CD4-positive, alpha-beta memory T cell (primary cell): Measurements from ENCODE around the gene LAMC3. TPM values are rescaled to one million over a fixed set of nuclear protein-coding genes. Genes with fewer than 3 reads are reported as not detected.

ENCODE experiments used
- CTCF ChIA-PET: fragments of 350-600 bp; sonication (Branson Sonifier 250); formaldehyde crosslinking; loops from one replicate; lab custom pipeline; 2021; ENCODE audit warnings: inconsistent platforms; ENCODE audit not compliant: partially characterized antibody; lab: Charles Lee
- POLR2A ChIA-PET: fragments of 350-600 bp; sonication (Branson Sonifier 250); formaldehyde crosslinking; loops from one replicate; lab custom pipeline; 2021; ENCODE audit not compliant: partially characterized antibody; lab: Charles Lee
- DNase-seq, 5 donors: peaks; one replicate each; pipeline versions ENCODE4 v3.0.0 to v3.0.0-alpha.2; 2020 to 2022; ENCODE audit warnings: mixed read lengths in 1 of 5
- H3K27ac ChIP-seq: one replicate; pipeline ENCODE4 v1.7.0; 2013; ENCODE audit warnings: low read depth, low read length
- H3K27me3 ChIP-seq: 2 replicates; pipeline ENCODE4 v1.7.0; 2013; ENCODE audit warnings: mild to moderate bottlenecking, low read length, moderate library complexity; ENCODE audit not compliant: insufficient read depth
- H3K36me3 ChIP-seq: 2 replicates; pipeline ENCODE4 v1.7.0; 2013; ENCODE audit warnings: mild to moderate bottlenecking, low read length, moderate library complexity; ENCODE audit not compliant: insufficient read depth
- H3K4me1 ChIP-seq: 2 replicates; pipeline ENCODE4 v1.7.0; 2013; ENCODE audit warnings: mild to moderate bottlenecking, low read length, moderate library complexity; ENCODE audit not compliant: insufficient read depth
- H3K4me3 ChIP-seq, 2 donors: one replicate each; pipeline ENCODE4 v1.7.0; 2013; ENCODE audit warnings: low read length in 2 of 2, mild to moderate bottlenecking in 1 of 2
- H3K9me3 ChIP-seq, 2 donors: one replicate each; pipeline ENCODE4 v1.7.0; 2013; ENCODE audit warnings: low read length in 2 of 2, control low read depth in 1 of 2; ENCODE audit not compliant: control insufficient read depth in 1 of 2
- H3K27ac Mint-ChIP-seq, 7 donors: one replicate each; pipeline ENCODE4 v1.8.0; 2020 to 2021; ENCODE audit warnings: mixed read lengths in 7 of 7, mild to moderate bottlenecking in 6 of 7, inconsistent platforms in 3 of 7, moderate library complexity in 3 of 7
- H3K27me3 Mint-ChIP-seq, 2 donors: one replicate each; pipeline ENCODE4 v1.8.0; 2020 to 2021; ENCODE audit warnings: mixed read lengths in 2 of 2
- H3K36me3 Mint-ChIP-seq, 2 donors: one replicate each; pipeline ENCODE4 v1.8.0; 2020 to 2021; ENCODE audit warnings: mixed read lengths in 2 of 2, inconsistent platforms in 1 of 2, mild to moderate bottlenecking in 1 of 2
- H3K4me1 Mint-ChIP-seq, 4 donors: one replicate each; pipeline ENCODE4 v1.8.0; 2020 to 2021; ENCODE audit warnings: mixed read lengths in 4 of 4, mild to moderate bottlenecking in 1 of 4
- H3K4me3 Mint-ChIP-seq, 8 donors: one replicate each; pipeline ENCODE4 v1.8.0; 2020 to 2021; ENCODE audit warnings: mixed read lengths in 8 of 8, mild to moderate bottlenecking in 7 of 8, moderate library complexity in 6 of 8, inconsistent platforms in 3 of 8
- H3K9me3 Mint-ChIP-seq, 8 donors: one replicate each; pipeline ENCODE4 v1.8.0; 2020 to 2021; ENCODE audit warnings: mixed read lengths in 8 of 8, mild to moderate bottlenecking in 5 of 8, inconsistent platforms in 3 of 8, moderate library complexity in 1 of 8
- intact Hi-C: fragments of 100-400 bp; cut with micrococcal nuclease; formaldehyde crosslinking; loops from one replicate; pipeline ENCODE4 v1.15.1; 2023
- polyA plus RNA-seq, 2 donors: library from polyadenylated mRNA; unstranded; fragments of 300-500 nt; fragmentation: Illumina TruSeq; gene quantifications; one replicate each; pipeline ENCODE4 v1.2.3, GENCODE V29; 2021
- total RNA-seq, 2 experiments: library from RNA; stranded (reverse); gene quantifications; one replicate each; pipeline ENCODE4 v1.2.3, GENCODE V29; 2021

LAMC3 gene
- total and polyA plus RNA-seq, 4 experiments from 2014 or later: 0.32 to 0.61 TPM; not detected in 2

DNA sequence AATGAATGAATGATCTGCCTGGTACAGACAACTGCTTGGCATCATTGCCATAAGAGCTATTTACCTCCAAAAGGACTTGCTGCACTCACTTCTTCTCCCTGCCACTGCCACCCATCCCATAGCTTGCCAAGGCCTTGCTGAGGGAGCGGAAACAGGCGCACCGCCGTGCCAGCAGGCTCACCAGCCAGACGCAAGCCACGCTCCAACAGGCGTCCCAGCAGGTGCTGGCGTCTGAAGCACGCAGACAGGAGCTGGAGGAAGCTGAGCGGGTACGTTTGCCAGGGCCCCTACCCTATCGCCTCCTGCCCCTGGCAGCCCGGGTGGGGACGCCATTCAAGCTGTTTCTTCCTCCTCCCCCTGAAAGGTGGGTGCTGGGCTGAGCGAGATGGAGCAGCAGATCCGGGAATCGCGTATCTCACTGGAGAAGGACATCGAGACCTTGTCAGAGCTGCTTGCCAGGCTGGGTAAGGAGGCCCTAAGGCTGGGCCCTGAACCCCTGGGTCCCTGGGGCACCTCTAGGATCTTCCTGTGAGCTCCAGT, 78.5 kb downstream of the LAMC3 start:
- peaks cover 0 to 2% (median 0%) of the 10 kb centered on the region in 4 donors for H3K4me1 Mint-ChIP-seq
- Histone ChIP-seq H3K27me3 (no peaks in the 10 kb centered on the region), H3K4me3 (no peak overlapping the region), H3K4me1 (no peaks in the 10 kb centered on the region), H3K36me3 (no peaks in the 10 kb centered on the region), H3K27ac (no peak overlapping the region), H3K9me3 (no peaks in the 10 kb centered on the region)
- DNase-seq: no peak
- POLR2A ChIA-PET: no interaction called here
- H3K36me3 Mint-ChIP-seq: no peaks in the 10 kb centered on the region
- no peak overlapping the region for H3K27ac Mint-ChIP-seq
- CTCF ChIA-PET: interaction anchor here (0.8 kb wide), 1 partner anchor 9 kb away, joined by 3 read pairs; no protein-coding TSS in a partner anchor
- H3K9me3 Mint-ChIP-seq: no peaks in the 10 kb centered on the region
- H3K27me3 Mint-ChIP-seq: peaks cover 2% of the 10 kb centered on the region in 2 donors
- intact Hi-C loops: no loop called here
- no peak overlapping the region for H3K4me3 Mint-ChIP-seq

DNA sequence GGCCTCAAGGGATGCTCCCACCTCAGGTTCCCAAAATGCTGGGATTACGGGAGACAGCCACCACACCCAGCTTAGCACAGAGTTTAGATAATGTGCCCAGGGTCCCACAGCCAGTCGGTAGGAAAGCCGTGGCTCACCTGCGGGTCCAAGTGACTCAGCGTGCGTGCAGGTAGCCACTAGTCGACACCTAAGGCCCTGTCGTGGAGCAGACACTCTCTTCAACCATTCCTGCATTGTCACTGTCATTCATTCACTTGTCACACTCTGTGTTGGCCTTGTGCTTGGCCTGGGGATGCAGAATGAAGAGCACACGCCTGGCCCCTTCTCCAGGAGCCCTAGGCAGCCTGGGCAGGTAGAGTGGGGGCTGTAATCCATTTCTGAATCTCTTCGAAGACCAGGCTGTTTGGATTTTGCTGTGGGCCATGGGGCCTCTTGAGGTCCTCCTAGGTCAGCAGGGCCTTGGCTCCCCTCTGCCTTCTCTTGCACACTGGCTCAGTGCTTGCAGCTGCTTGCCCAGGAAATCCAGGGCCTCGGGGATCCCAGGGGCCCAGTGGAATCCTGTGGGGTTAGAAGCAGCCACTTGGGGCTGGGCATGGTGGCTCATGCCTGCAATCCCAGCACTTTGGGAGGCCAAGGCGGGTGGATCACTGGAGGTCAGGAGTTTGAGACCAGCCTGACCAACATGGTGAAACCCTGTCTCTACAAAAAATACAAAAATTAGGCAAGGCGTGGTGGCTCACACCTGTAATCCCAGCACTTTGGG, 81.2 kb downstream of the LAMC3 start:
- peaks cover 13% of the 10 kb centered on the region for H3K27me3 ChIP-seq
- H3K27me3 Mint-ChIP-seq: peaks cover 10 to 11% of the 10 kb centered on the region in 2 donors
- no peaks in the 10 kb centered on the region for H3K4me1 ChIP-seq
- H3K4me1 Mint-ChIP-seq: peaks cover 0 to 2% (median 0%) of the 10 kb centered on the region in 4 donors
- no peaks in the 10 kb centered on the region for H3K36me3 ChIP-seq
- CTCF ChIA-PET: interaction anchor here (0.8 kb wide), 1 partner anchor 44 kb away, joined by 3 read pairs; no protein-coding TSS in a partner anchor
- H3K9me3 ChIP-seq: no peaks in the 10 kb centered on the region
- DNase-seq: no peak
- intact Hi-C loops: no loop called here
- H3K4me3 Mint-ChIP-seq: no peak overlapping the region
- H3K36me3 Mint-ChIP-seq: no peaks in the 10 kb centered on the region
- H3K27ac ChIP-seq: no peak overlapping the region
- H3K27ac Mint-ChIP-seq: no peak overlapping the region
- H3K9me3 Mint-ChIP-seq: no peaks in the 10 kb centered on the region
- POLR2A ChIA-PET: no interaction called here
- H3K4me3 ChIP-seq: no peak overlapping the region

DNA sequence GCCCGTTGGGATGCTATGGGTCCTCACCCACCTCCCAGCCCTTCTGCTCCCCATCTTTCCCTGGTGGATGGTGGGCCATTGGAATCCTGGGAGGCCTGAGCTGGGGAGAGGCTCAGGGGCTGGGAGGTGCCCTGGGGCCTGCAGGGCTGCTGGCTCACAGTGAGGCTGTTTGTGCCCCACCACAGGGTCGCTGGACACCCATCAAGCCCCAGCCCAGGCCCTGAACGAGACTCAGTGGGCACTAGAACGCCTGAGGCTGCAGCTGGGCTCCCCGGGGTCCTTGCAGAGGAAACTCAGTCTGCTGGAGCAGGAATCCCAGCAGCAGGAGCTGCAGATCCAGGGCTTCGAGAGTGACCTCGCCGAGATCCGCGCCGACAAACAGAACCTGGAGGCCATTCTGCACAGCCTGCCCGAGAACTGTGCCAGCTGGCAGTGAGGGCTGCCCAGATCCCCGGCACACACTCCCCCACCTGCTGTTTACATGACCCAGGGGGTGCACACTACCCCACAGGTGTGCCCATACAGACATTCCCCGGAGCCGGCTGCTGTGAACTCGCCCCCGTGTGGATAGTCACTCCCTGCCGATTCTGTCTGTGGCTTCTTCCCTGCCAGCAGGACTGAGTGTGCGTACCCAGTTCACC, 82.5 kb downstream of the LAMC3 start:
- ChIA-PET POLR2A (no interaction called here), CTCF (no interaction called here)
- H3K27ac ChIP-seq: no peak overlapping the region
- Mint-ChIP-seq H3K4me3 (no peak overlapping the region), H3K9me3 (no peaks in the 10 kb centered on the region), H3K4me1 (peaks cover 3 to 6% (median 5%) of the 10 kb centered on the region in 4 donors), H3K27me3 (peaks cover 16 to 17% of the 10 kb centered on the region in 2 donors), H3K27ac (no peak overlapping the region), H3K36me3 (no peaks in the 10 kb centered on the region)
- H3K4me3 ChIP-seq: no peak overlapping the region
- H3K36me3 ChIP-seq: no peaks in the 10 kb centered on the region
- no peaks in the 10 kb centered on the region for H3K4me1 ChIP-seq
- H3K27me3 ChIP-seq: peaks cover 20% of the 10 kb centered on the region
- no peaks in the 10 kb centered on the region for H3K9me3 ChIP-seq
- DNase-seq: no peak
- intact Hi-C loops: no loop called here

DNA sequence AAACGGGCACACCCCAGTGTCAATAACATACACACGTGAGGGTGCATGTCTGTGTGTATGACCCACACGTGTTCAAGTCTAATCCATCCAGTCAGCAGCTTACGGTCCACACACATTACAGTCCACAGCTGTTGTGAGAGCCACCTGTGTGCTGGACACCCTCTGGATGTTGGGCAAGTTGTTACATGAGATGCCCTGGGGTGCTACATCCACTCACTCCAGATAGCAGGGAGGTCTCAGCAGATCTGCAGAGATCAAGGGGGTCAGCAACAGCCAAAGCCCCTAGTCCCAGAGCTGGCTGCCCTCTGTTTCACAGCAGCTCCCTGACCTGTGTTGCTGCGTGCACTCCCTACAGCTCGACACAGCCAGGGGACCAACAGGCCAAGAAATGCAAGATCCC, 83.1 kb downstream of the LAMC3 start:
- Mint-ChIP-seq H3K27me3 (peaks cover 16 to 17% of the 10 kb centered on the region in 2 donors), H3K36me3 (no peaks in the 10 kb centered on the region), H3K27ac (no peak overlapping the region), H3K4me3 (no peak overlapping the region), H3K9me3 (no peaks in the 10 kb centered on the region), H3K4me1 (peaks cover 3 to 8% (median 6%) of the 10 kb centered on the region in 4 donors)
- Histone ChIP-seq H3K27me3 (peaks cover 20% of the 10 kb centered on the region), H3K4me1 (no peaks in the 10 kb centered on the region), H3K4me3 (no peak overlapping the region), H3K36me3 (no peaks in the 10 kb centered on the region), H3K9me3 (no peaks in the 10 kb centered on the region), H3K27ac (no peak overlapping the region)
- POLR2A ChIA-PET: no interaction called here
- DNase-seq: no peak
- intact Hi-C loops: no loop called here
- CTCF ChIA-PET: no interaction called here

DNA sequence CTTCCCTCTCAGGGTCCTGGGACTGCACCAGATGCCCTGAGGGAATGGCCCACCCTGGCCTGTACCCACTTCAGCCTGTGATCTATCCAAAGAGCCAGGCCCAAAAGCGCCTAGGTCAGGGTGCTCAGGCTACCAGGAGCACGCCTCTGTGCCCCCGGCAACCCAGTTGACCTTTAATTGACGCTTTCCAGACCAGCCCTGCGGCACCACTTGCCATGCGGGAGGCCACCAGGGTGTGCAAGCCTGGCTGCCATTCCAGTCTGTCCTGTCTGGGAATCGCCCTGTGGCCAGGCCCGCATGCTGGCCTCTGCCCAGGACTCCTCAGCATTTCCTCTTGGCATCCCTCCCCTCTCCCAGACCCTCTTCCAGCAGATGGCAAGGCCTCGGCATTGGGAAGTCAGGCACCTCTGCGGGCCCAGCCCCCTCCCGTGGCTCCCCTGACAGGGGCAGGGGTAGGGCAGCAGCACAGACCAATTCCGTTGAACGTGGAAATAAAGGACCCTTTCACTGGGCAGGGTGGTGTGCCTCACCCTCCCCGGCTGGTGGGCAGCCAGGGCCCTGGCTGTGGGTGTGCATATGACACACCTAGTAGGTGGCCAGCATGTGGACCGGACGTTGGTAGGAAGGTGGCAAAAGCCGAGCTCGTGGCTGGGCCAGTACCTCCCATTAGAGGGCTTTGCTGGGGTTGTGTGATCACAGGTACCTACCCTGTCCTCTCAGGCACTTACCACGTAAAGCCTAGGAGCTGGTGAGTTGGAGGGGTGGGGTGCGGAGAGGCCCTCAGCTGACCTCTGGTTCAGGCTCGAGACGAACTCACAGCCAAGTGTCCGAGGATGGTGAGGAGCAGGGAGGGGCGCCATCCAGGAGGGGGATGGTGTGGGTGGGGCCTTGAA, 83.8 kb downstream of the LAMC3 start:
- Mint-ChIP-seq H3K4me3 (no peak overlapping the region), H3K36me3 (no peaks in the 10 kb centered on the region), H3K9me3 (no peaks in the 10 kb centered on the region), H3K27me3 (peaks cover 20 to 22% of the 10 kb centered on the region in 2 donors), H3K4me1 (peaks cover 5 to 13% (median 9%) of the 10 kb centered on the region in 4 donors), H3K27ac (no peak overlapping the region)
- no peak for DNase-seq
- H3K9me3 ChIP-seq: no peaks in the 10 kb centered on the region
- H3K27ac ChIP-seq: no peak overlapping the region
- no peaks in the 10 kb centered on the region for H3K4me1 ChIP-seq
- H3K36me3 ChIP-seq: no peaks in the 10 kb centered on the region
- peaks cover 20% of the 10 kb centered on the region for H3K27me3 ChIP-seq
- intact Hi-C loops: no loop called here
- POLR2A ChIA-PET: no interaction called here
- H3K4me3 ChIP-seq: no peak overlapping the region
- CTCF ChIA-PET: no interaction called here

DNA sequence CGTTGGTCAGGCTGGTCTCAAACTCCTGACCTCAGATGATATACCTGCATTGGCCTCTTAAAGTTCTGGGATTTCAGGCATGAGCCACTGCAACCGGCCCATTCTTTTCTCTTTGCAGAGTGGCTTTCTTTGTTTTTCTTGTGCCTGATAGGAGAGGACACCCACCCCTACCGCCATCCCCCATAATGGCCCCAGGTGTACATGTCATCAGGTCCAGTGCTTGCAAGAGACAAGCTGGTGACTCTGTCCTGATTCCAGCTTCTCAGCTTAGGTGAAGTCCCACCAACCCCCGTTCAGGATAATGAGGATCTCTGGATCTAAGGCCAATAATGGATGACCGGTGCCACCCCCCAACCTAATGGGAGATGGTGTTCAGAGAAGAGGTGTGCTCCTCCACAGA, 85.0 kb downstream of the LAMC3 start:
- Mint-ChIP-seq H3K27ac (no peak overlapping the region), H3K4me3 (peak overlapping the region in 2 of 8 donors; percentile 26 to 58), H3K9me3 (no peaks in the 10 kb centered on the region), H3K36me3 (no peaks in the 10 kb centered on the region), H3K27me3 (peaks cover 18 to 21% of the 10 kb centered on the region in 2 donors), H3K4me1 (peaks cover 5 to 13% (median 10%) of the 10 kb centered on the region in 4 donors)
- intact Hi-C loops: no loop called here
- ChIA-PET POLR2A (no interaction called here), CTCF (interaction anchor here (0.6 kb wide), 1 partner anchor 20 kb away, joined by 3 read pairs; no protein-coding TSS in a partner anchor)
- Histone ChIP-seq H3K27me3 (peaks cover 20% of the 10 kb centered on the region), H3K9me3 (no peaks in the 10 kb centered on the region), H3K36me3 (no peaks in the 10 kb centered on the region), H3K27ac (no peak overlapping the region), H3K4me3 (no peak overlapping the region), H3K4me1 (no peaks in the 10 kb centered on the region)
- DNase-seq: no peak
